Vagina (tissue), 2 donors: ENCODE results near the gene HIGD1B. TPM values are rescaled to one million over a fixed set of nuclear protein-coding genes. Genes with fewer than 3 reads are reported as not detected.

Source experiments
- DNase-seq, 2 donors: peaks; one replicate each; pipeline ENCODE4 v3.0.0-alpha.2; 2017; ENCODE audit errors: extremely low spot score in 2 of 2
- H3K27ac ChIP-seq: fragments of 200-600 bp; sonication (generic); one replicate; pipeline ENCODE4 v1.5.1; 2019
- H3K27me3 ChIP-seq: fragments of 200-600 bp; sonication (generic); one replicate; pipeline ENCODE4 v1.5.1; 2019
- H3K36me3 ChIP-seq, 2 donors: fragments of 200-600 bp; sonication (generic); one replicate each; pipeline ENCODE4 v1.5.1; 2017 to 2019
- H3K4me1 ChIP-seq: fragments of 200-600 bp; sonication (generic); one replicate; pipeline ENCODE4 v1.5.1; 2019
- H3K4me3 ChIP-seq, 2 donors: fragments of 200-600 bp; sonication (generic); 1 replicate in 1 of 2; 2 replicates in 1 of 2; pipeline ENCODE4 v1.5.1; 2016 to 2019
- H3K9me3 ChIP-seq: fragments of 200-600 bp; sonication (generic); one replicate; pipeline ENCODE4 v1.5.1; 2019
- POLR2A ChIP-seq, 2 donors: fragments of 450-650 bp; IDR thresholded peaks; one replicate each; pipeline ENCODE4 v1.6.1; 2017; ENCODE audit warnings: antibody characterized with exemption in 2 of 2, mild to moderate bottlenecking in 2 of 2, moderate library complexity in 2 of 2
- POLR2AphosphoS5 ChIP-seq, 2 donors: sonication (generic); formaldehyde crosslinking; IDR thresholded peaks; one replicate each; pipeline ENCODE4 v1.9.0; 2017; ENCODE audit warnings: antibody characterized with exemption in 2 of 2, mild to moderate bottlenecking in 2 of 2, low read depth in 1 of 2; ENCODE audit not compliant: insufficient read depth in 1 of 2
- intact Hi-C: fragments of 100-400 bp; cut with DNase I; formaldehyde crosslinking; loops from one replicate; pipeline ENCODE4 v1.15.1; 2023
- total RNA-seq: library from RNA; depleted of rRNA; stranded (reverse); fragments of >200 nt; gene quantifications from one replicate; pipeline ENCODE4 v1.2.3, GENCODE V29; 2016
- TF ChIP-seq, protein P1 (sequence below), 3 experiments: fragments of 450-650 bp in 2 of 3; fragments of 200-600 bp in 1 of 3; sonication (generic) in 1 of 3; IDR thresholded peaks; one replicate each; pipeline ENCODE4 v1.5.1; 2017 to 2019; ENCODE audit warnings: antibody characterized with exemption in 3 of 3, mild to moderate bottlenecking in 2 of 3, moderate library complexity in 2 of 3

Gene HIGD1B
- total RNA-seq, 1 donor from 2014 or later = not detected

DNA sequence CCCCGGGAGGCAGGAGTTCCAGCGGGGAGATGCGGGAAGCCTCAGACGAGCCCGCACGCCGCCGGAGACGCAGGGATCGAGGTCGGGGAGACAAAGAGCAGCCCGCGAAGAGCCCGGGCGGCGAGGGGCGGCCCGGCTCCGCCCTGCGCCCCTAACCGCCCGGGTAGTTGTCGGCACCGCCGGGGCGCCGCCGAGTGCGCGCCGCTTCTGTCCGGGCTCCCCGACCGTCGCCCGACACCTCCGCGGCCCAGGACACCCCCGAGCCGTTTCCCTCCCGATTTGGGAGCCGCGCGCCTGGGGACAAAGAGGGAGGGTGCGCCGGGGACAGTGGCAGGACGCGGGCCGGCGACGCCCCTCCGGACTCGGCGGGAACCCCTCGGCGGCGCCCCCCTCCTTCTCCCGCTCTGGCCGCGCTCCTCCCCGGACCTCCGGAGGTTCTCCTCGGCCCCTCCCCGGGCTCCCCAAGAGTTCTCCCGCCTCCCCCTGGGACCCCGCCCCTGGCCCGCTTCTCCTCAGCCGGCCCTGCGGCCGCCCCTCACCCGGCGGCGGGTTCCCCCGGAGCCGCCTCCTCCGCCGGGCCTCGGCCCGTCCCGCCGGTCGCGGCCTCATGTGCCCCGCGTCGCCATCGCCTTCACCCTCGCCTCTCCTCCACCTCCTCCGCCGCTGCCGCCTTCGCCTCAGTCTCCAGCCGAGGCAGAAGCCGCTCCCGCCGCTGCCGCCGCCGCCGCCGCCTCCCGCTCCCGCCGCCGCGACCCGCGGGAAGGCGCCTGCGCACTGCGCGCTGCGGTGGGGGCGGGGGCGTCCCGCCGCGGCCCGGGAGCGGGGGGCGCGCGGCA is 17.9 kb upstream of the HIGD1B start, which contains the start of gene GJC1:
Gene GJC1, minus strand, starts transcription at position 765 of the 836 bp plus-strand sequence. CDS start 24,470 bp downstream, outside the sequence.
- intact Hi-C loops = no loop called here
- H3K9me3 ChIP-seq = no peaks in the 10 kb centered on the region
- peaks cover 12% of the 10 kb centered on the region for H3K4me1 ChIP-seq
- DNase-seq = no peak
- H3K4me3 ChIP-seq = peak within 1 kb of the TSS; percentile 55 to 62
- no peaks in the 10 kb centered on the region for H3K36me3 ChIP-seq
- no peak for TF ChIP-seq POLR2AphosphoS5 (IDR thresholded peaks at IDR 0.05; ENCODE audit: insufficient read depth in 1 of 2, low read depth in 1 of 2)
- peak in 1 of 2 donors; percentile 29 for TF ChIP-seq POLR2A (IDR thresholded peaks at IDR 0.05)
- H3K27ac ChIP-seq = peak within 1 kb of the TSS; percentile 76
- H3K27me3 ChIP-seq = no peaks in the 10 kb centered on the region

GRCh38 chr17:44830359-44831288 is 17.1 kb upstream of the HIGD1B start:
- Histone ChIP-seq H3K27me3 (no peaks in the 10 kb centered on the region), H3K27ac (peak overlapping the region; percentile 76), H3K4me3 (peak overlapping the region; percentile 55 to 62), H3K36me3 (no peaks in the 10 kb centered on the region), H3K4me1 (peaks cover 12% of the 10 kb centered on the region), H3K9me3 (no peaks in the 10 kb centered on the region)
- intact Hi-C loops = no loop called here
- no peak for DNase-seq
- TF ChIP-seq, protein P1, sequence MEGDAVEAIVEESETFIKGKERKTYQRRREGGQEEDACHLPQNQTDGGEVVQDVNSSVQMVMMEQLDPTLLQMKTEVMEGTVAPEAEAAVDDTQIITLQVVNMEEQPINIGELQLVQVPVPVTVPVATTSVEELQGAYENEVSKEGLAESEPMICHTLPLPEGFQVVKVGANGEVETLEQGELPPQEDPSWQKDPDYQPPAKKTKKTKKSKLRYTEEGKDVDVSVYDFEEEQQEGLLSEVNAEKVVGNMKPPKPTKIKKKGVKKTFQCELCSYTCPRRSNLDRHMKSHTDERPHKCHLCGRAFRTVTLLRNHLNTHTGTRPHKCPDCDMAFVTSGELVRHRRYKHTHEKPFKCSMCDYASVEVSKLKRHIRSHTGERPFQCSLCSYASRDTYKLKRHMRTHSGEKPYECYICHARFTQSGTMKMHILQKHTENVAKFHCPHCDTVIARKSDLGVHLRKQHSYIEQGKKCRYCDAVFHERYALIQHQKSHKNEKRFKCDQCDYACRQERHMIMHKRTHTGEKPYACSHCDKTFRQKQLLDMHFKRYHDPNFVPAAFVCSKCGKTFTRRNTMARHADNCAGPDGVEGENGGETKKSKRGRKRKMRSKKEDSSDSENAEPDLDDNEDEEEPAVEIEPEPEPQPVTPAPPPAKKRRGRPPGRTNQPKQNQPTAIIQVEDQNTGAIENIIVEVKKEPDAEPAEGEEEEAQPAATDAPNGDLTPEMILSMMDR (IDR thresholded peaks at IDR 0.05) = no peak
- TF ChIP-seq POLR2A (IDR thresholded peaks at IDR 0.05) = no peak
- TF ChIP-seq POLR2AphosphoS5 (IDR thresholded peaks at IDR 0.05; ENCODE audit: insufficient read depth in 1 of 2, low read depth in 1 of 2) = no peak

DNA sequence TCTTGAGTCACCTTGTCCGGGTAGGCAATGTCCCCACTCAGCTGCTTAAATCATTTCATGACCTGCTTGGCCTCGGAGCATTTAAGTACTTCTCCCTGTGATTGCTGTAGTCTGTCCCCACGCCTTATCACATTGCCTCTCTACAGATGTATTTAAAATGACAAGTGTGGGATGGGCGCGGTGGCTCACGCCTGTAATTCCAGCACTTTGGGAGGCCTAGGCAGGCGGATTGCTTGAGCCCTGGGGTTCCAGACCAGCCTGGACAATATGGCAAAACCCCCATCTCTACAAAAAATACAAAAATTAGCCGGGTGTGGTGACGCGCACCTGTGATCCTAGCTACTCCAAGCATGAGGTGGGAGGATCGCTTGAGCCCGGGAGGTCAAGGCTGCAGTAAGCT is 16.3 kb upstream of the HIGD1B start:
- Histone ChIP-seq H3K4me1 (peaks cover 12% of the 10 kb centered on the region), H3K9me3 (no peaks in the 10 kb centered on the region), H3K36me3 (no peaks in the 10 kb centered on the region), H3K4me3 (no peak overlapping the region), H3K27ac (no peak overlapping the region), H3K27me3 (no peaks in the 10 kb centered on the region)
- intact Hi-C loops = no loop called here
- TF ChIP-seq POLR2A (IDR thresholded peaks at IDR 0.05) (no peak), POLR2AphosphoS5 (IDR thresholded peaks at IDR 0.05; ENCODE audit: insufficient read depth in 1 of 2, low read depth in 1 of 2) (no peak)
- TF ChIP-seq, protein P1 (IDR thresholded peaks at IDR 0.05) = no peak
- DNase-seq = no peak

DNA sequence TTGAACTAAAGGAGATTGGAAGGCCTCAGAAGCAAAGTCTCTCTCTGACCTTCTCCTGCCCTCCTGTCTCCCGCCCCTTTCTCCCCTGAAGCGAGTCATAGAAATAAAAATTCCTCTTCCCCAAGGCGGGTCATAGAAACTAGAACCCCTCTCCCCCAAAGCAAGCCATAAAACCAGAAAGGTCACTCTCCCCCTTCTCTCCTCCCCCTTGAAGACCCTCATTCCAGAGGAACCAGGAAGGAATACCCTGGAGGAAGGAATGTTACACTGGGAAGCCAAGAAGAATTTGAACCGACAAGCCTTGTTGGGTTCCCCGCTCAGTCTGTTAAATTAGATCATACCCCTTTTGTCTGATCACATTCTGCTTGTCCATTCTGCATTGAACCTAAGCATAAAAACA is 14.9 kb upstream of the HIGD1B start:
- Histone ChIP-seq H3K4me1 (peaks cover 12% of the 10 kb centered on the region), H3K9me3 (no peaks in the 10 kb centered on the region), H3K36me3 (no peaks in the 10 kb centered on the region), H3K27ac (no peak overlapping the region), H3K27me3 (no peaks in the 10 kb centered on the region), H3K4me3 (no peak overlapping the region)
- no peak for DNase-seq
- intact Hi-C loops = no loop called here
- TF ChIP-seq POLR2A (IDR thresholded peaks at IDR 0.05) (no peak), POLR2AphosphoS5 (IDR thresholded peaks at IDR 0.05; ENCODE audit: insufficient read depth in 1 of 2, low read depth in 1 of 2) (no peak)
- TF ChIP-seq, protein P1 (IDR thresholded peaks at IDR 0.05) = no peak

GRCh38 chr17:44837196-44837595 is 10.5 kb upstream of the HIGD1B start:
- TF ChIP-seq, protein P1 (IDR thresholded peaks at IDR 0.05) = no peak
- TF ChIP-seq POLR2AphosphoS5 (IDR thresholded peaks at IDR 0.05; ENCODE audit: insufficient read depth in 1 of 2, low read depth in 1 of 2) (no peak), POLR2A (IDR thresholded peaks at IDR 0.05) (no peak)
- Histone ChIP-seq H3K9me3 (no peaks in the 10 kb centered on the region), H3K4me1 (no peaks in the 10 kb centered on the region), H3K36me3 (no peaks in the 10 kb centered on the region), H3K27ac (no peak overlapping the region), H3K4me3 (no peak overlapping the region), H3K27me3 (no peaks in the 10 kb centered on the region)
- intact Hi-C loops = no loop called here
- no peak for DNase-seq
